ENCODE data around the gene MLX. TPM values are rescaled to one million over a fixed set of nuclear protein-coding genes. Genes with fewer than 3 reads are reported as not detected.

The MLX gene
- total RNA-seq, 2 donors from 2014 or later, result 24.9 to 28.7 TPM

- peak; percentile 59 for ATAC-seq
- no peak overlapping the region for H3K4me3 ChIP-seq
- no peaks in the 10 kb centered on the region for H3K36me3 ChIP-seq (replicated peaks in 1 of 2; ENCODE audit: insufficient read depth in 1 of 2, low read depth in 2 of 2)
- WGBS, 2 donors, result 54 to 60% methylated on average over 12 of the region's 12 CpGs
- DNase-seq, result peak; percentile 64 to 81 (median 74)
- H3K27me3 ChIP-seq, result no peaks in the 10 kb centered on the region
- H3K9me3 ChIP-seq, result no peaks in the 10 kb centered on the region
- TF ChIP-seq CTCF (IDR thresholded peaks at IDR 0.05) (no peak), POLR2A (IDR thresholded peaks at IDR 0.05) (peak in 1 of 3 donors; percentile 7)
- peaks cover 40% of the 10 kb centered on the region for H3K4me1 ChIP-seq
- intact Hi-C loops (cut with DNase I), result loop anchor here (10.0 kb wide), 1 partner anchor 205 kb away; no protein-coding TSS in a partner anchor
- peak overlapping the region; percentile 44 to 80 (median 70) for H3K27ac ChIP-seq
Measured at GRCh38 chr17:42519546-42520491, 47.1 kb upstream of the MLX start.

- no peak overlapping the region for H3K4me3 ChIP-seq
- TF ChIP-seq POLR2A (IDR thresholded peaks at IDR 0.05) (no peak), CTCF (IDR thresholded peaks at IDR 0.05) (no peak)
- no peaks in the 10 kb centered on the region for H3K36me3 ChIP-seq (replicated peaks in 1 of 2; ENCODE audit: insufficient read depth in 1 of 2, low read depth in 2 of 2)
- whole genome bisulfite sequencing, 2 donors, result 62 to 69% methylated on average over 9 of the region's 9 CpGs
- H3K4me1 ChIP-seq, result peaks cover 40% of the 10 kb centered on the region
- H3K27me3 ChIP-seq, result no peaks in the 10 kb centered on the region
- H3K9me3 ChIP-seq, result no peaks in the 10 kb centered on the region
- peak overlapping the region; percentile 19 to 80 (median 70) for H3K27ac ChIP-seq
- peak in 1 of 4 donors; percentile 36 for DNase-seq
- no peak for ATAC-seq
- intact Hi-C loops (cut with DNase I), result no loop called here
Measured at GRCh38 chr17:42520540-42520951, 46.4 kb upstream of the MLX start.

GRCh38 chr17:42521036-42521435, 45.9 kb upstream of the MLX start:
- ATAC-seq (no peak), DNase-seq (no peak)
- intact Hi-C loops (cut with DNase I), result no loop called here
- no peaks in the 10 kb centered on the region for H3K9me3 ChIP-seq
- H3K27me3 ChIP-seq, result no peaks in the 10 kb centered on the region
- H3K4me1 ChIP-seq, result peaks cover 40% of the 10 kb centered on the region
- H3K36me3 ChIP-seq (replicated peaks in 1 of 2; ENCODE audit: insufficient read depth in 1 of 2, low read depth in 2 of 2), result no peaks in the 10 kb centered on the region
- 69 to 83% methylated on average over 8 of the region's 8 CpGs for WGBS, 2 donors
- no peak for TF ChIP-seq CTCF (IDR thresholded peaks at IDR 0.05)
- no peak for TF ChIP-seq POLR2A (IDR thresholded peaks at IDR 0.05)
- peak overlapping the region; percentile 8 to 80 (median 70) for H3K27ac ChIP-seq
- H3K4me3 ChIP-seq, result no peak overlapping the region

- 82 to 90% methylated on average over 8 to 10 of the region's 11 CpGs for WGBS, 2 donors
- DNase-seq, result no peak
- Histone ChIP-seq H3K9me3 (no peaks in the 10 kb centered on the region), H3K4me1 (peaks cover 40% of the 10 kb centered on the region), H3K4me3 (no peak overlapping the region), H3K36me3 (replicated peaks in 1 of 2; ENCODE audit: insufficient read depth in 1 of 2, low read depth in 2 of 2) (no peaks in the 10 kb centered on the region), H3K27ac (peak overlapping the region in 1 of 4 donors; percentile 76), H3K27me3 (no peaks in the 10 kb centered on the region)
- intact Hi-C loops (cut with DNase I), result no loop called here
- TF ChIP-seq POLR2A (IDR thresholded peaks at IDR 0.05) (no peak), CTCF (IDR thresholded peaks at IDR 0.05) (no peak)
- ATAC-seq, result no peak
Measured at GRCh38 chr17:42521666-42522262, 45.1 kb upstream of the MLX start.
